GM12873 (cell line): Measurements from ENCODE around the gene CD4.

ENCODE experiments used
- TF ChIP-seq, protein P1 (sequence below): IDR thresholded peaks from 2 replicates; pipeline ENCODE4 v1.5.1; 2012; ENCODE audit warnings: low read depth, mild to moderate bottlenecking, moderate library complexity, low read length, control low read depth; ENCODE audit not compliant: insufficient read depth; ENCODE audit errors: missing control alignments

Gene CD4

GRCh38 chr12:6752167-6752920 lies 37.0 kb upstream of the CD4 start:
- TF ChIP-seq, protein P1, sequence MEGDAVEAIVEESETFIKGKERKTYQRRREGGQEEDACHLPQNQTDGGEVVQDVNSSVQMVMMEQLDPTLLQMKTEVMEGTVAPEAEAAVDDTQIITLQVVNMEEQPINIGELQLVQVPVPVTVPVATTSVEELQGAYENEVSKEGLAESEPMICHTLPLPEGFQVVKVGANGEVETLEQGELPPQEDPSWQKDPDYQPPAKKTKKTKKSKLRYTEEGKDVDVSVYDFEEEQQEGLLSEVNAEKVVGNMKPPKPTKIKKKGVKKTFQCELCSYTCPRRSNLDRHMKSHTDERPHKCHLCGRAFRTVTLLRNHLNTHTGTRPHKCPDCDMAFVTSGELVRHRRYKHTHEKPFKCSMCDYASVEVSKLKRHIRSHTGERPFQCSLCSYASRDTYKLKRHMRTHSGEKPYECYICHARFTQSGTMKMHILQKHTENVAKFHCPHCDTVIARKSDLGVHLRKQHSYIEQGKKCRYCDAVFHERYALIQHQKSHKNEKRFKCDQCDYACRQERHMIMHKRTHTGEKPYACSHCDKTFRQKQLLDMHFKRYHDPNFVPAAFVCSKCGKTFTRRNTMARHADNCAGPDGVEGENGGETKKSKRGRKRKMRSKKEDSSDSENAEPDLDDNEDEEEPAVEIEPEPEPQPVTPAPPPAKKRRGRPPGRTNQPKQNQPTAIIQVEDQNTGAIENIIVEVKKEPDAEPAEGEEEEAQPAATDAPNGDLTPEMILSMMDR = peak; percentile 4

- TF ChIP-seq, protein P1 = no peak
Measured at GRCh38 chr12:6752921-6753771, 36.2 kb upstream of the CD4 start, which contains the start of gene MLF2. Gene MLF2 (minus strand): TSS chr12:6753141. CDS start chr12:6752334, 807 bp downstream.

DNA sequence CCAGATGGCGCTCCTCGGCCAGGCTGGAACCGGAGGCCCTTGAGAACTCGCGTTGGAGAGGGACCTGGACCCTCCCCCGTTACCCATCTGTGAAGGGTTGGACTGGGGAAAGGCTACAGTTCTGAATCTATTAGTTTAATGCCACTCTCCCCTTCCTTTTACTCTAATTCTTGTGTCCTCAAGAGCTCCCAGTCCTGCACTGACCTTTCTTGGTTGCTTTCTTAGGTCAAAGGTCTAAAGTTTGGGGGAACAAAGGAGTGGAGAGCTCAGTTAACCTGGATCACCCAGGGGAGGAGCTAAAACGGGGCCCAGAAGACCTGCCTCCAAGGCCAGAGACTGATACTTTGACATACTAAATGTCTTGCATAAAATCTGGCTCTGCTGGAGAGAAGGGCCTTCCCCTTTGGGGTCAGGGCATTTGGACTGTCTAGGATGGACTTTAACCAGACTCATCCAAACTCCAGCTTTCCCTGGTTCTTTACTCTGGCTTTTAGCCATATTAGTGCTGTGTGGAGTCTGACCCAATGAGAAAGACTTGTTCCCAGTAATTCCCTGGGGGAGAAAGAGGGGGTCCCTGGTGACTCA lies 35.5 kb upstream of the CD4 start:
- TF ChIP-seq, protein P1 = peak; percentile 95

GRCh38 chr12:6754411-6754810 lies 34.9 kb upstream of the CD4 start:
- TF ChIP-seq, protein P1 = no peak

DNA sequence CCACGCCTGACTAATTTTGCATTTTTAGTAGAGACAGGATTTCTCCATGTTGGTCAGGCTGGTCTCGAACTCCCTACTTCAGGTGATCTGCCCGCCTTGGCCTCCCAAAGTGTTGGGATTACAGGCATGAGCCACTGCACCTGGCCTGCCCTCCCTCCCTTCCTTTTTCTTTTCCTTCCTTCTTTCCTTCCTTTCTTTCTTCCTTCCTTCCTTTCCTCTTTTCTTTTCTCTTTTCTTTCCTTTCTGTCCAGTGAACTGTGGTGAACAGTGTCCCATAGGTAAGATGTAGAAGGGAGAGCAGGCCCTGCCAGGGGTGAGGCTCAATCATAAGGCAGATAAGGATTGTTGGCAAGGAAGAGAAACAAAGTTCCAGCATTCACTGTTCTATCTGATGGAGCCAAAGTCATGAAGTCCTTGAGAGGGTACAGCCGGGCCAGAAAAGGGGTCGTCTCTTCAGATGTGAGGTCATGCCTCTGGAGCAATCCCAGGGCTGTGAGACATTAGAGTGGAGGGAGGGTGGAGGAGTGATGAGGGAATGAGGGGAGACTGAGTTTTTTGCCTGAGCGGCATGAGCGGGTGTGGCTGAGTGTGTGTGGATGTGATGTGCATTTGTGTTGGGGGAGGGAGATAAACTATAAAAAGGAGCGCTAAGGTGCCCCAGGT lies 32.2 kb upstream of the CD4 start:
- TF ChIP-seq, protein P1 = no peak

DNA sequence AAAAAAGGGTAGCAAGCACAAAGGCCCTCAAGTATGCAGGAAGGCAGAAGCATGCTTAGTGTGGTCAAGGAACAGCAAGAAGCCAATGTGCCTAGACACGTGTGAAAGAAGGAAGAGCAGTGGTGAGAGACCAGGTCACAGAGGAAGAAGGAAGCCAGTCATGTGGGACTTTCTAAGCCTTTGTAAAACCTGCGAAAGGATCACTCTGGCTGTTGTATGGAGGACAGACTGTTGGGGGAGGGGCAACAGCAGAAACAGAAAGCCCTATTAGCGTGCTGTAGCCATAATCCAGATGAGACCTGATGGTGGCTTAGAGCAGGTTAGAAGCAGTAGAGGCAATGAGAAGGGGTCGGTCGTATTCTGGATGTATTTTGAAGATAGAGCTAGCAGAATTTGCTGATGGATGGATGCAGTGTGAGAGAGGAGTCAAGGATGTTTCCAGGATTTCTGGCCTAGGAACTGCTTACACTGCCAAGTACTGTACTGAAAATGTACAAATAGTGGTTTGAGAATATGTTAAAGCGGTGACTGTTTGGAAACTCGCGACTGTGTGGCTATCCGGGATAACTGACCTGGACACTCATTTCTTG lies 30.7 kb upstream of the CD4 start:
- TF ChIP-seq, protein P1 = no peak
